GM19351 (cell line): Measurements from ENCODE around the gene FAM240B.

Experiments
- ATAC-seq: cut with Tn5 transposase; IDR thresholded peaks from one replicate; pipeline ENCODE4 v1.9.1; 2021; ENCODE audit warnings: mild to moderate bottlenecking, moderate library complexity; ENCODE audit not compliant: unreplicated experiment

FAM240B gene

DNA sequence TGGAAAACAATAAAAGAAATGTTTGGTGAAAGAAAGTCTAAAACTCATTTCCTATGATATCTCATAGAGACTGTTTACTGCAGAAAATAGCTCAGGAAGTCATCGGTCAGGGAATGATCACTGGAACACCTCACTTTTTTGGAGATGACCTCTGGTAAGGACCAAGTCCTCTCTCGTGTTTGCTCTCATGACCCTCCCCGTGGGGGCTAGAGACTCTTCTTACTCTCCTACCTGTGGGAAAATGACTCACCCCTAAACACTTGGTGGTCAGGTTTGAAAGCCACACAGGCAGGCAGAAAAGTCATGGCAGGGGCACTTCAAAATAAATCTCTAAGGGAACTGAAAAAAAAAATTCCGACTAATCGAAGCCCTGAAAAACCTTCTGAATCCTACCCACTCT lies 48.2 kb downstream of the FAM240B start:
- ATAC-seq = peak; percentile 43

DNA sequence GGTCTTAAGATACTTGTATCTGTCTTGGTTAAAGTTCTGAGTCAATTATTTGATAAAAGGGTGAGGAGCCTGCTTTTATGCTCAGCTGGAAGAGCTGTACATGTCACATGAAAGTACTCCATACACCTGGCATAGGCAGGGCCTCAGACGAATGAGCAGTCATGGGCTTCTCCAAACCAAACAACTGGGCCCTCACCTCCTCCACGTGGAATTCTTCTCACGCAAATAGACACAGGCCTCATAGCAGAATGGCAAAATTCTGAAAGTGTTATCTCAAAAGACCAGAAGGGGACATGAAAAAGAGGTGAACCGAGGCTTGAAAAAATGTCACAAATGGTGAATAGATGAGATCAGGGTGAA lies 48.6 kb downstream of the FAM240B start:
- ATAC-seq = no peak

DNA sequence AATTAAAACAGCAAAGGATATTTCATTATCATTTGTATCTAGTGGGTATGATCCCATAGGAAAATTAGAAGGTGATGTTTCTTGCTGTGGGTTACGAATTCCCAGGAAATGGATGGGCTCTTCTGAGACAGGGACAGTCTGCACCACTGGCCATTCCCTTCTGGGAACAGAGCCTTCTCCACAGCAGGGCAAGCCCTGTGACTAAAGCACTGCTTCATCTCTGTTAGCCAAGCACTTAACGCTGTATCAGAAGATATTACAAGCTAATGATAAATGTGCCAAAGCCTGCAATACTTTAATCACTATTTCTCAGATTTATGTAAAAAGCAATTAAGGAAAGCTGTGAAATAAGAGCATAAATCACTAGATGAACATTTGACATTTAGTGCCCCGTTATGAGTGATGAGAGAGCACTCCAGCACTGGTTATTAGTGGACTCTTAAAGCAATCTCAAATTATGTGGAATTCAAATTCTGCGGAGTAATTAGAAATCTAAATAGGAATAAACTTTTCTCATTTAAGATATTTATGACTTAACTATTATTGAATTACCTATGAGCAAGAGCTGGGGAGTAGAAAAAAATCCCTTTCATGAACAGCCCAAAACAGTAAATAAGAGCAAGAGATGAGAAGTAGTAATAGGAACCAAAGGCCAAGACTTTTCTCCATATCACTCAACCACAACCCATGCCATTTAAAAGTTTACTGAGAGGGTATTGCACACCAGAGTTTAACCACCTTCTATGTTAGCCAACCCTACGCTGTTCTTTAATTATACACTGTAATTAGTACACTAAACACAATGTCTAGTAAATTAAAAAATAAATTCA lies 49.2 kb downstream of the FAM240B start:
- ATAC-seq = no peak

DNA sequence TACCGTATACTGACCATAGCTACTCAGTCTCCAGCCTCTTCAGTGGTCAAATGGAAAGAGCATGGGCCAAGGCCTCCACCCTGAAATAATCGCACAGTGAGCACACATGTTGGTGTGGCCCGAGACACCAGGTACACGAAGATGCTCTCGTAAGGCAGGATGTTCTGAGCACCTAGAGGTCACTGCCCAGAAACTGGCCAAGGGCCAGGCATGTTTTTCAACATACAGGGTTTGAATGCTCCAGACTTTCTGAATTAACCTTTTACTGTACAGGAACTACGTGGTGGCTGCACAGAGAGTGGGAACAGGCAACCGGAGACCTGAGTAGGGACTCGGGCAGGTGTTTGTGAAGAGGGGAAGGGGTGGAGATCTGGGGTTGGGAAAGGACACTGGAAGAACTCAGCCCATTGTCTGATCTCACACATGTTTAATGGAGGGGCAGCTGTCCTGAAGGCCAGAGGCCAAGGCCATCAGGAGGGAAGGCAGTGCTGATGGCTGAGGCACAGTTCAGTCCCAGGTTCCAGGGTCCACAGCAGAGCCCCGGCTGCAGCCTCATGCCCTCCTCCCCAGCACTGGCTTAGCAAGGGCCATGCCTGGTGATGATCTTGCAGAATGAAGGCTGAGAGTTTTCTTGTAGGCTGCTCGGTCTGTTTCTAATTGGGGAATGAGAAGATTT lies 51.0 kb downstream of the FAM240B start:
- no peak for ATAC-seq

DNA sequence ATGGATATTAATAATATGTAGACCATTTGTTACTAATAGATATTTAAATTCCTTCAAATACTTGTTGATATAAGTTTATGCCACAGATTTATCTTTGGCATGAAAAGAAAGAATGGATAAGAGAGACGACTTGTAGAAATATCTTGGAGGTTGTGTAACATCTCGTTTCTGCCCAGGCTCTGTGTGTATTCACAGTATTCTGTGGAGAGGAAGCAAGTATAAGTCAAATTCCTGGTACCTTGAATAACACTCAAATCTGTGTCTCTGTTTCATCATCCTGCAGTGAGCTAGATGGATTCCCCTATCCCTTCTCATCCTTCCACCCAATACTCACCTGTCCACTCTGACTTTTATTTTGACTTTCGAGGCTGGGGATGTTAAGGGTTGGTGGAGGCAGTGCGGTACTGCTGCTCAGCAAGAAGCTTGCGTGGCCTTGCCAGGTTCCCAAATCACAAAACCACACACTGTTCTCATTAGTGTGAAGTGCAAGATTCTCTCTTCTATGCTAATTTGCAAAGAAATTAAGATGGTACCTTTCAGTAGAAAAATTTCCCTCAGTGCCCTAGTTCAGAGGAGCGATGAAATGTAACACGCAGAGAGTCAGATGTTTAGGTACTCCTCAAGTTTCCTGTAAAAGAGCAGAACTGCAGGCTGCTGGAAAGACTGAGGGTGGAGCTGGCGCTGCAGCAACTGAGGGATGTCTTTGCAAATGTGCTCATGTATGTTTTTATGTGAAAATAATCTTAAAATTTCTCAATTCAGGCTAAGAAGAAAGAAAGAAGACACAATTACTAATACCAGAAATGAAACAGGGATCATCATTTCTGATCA lies 57.0 kb downstream of the FAM240B start:
- ATAC-seq = no peak

DNA sequence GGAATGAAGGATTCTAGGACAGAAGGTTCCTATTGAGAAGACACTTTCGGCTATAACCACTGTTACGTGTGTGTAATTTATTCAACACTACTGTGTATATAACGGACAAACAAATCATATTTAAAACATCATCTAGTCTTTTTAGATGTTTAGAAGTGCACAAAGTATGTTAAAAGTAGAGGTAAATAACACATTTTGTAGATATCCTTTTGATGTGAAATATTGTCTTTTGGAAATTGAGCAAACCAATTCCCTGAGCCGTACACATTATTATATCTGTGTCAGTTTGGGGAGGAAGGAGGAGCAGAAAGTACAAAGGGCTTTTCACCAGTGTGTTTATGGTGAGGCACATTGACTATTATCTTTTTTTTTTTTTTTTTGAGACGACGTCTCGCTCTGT lies 60.4 kb downstream of the FAM240B start:
- ATAC-seq = no peak

DNA sequence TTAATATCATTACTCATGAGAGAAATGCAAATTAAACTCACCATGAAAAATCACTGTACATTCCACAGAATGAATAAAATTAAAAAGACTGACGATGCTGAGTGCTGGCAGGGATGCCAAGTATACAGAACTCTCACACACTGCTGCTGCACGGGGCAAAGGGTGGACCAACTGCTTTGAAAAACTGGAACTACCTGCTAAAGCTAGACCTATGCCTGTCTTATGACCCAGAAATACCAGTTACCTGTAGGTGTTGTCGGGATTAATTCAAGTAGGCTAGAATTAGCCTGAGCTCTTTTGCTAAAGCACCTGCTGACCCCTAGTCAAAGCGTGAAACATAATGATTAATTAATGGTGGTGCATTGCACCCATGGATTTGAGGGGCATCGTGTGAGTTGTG lies 63.0 kb downstream of the FAM240B start:
- ATAC-seq = no peak

DNA sequence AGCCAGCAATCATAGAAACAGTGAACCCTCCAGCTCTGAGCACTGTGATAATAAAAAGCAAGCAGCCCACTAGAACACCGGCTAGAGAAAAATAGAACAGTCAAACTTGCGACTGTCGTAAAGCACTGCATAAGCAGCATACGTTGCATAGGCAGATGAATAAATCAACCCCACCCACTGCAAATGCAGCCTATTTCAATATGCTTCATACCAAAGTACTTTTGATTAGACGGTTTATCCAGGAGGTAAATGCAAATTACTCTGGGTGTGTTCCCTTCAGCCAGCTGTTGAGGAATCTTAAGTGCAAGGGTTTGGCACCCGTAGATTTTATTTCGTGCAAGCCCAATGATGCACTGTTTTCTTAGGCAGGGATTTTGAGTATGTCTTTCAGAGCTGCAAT lies 67.4 kb downstream of the FAM240B start:
- ATAC-seq = no peak

DNA sequence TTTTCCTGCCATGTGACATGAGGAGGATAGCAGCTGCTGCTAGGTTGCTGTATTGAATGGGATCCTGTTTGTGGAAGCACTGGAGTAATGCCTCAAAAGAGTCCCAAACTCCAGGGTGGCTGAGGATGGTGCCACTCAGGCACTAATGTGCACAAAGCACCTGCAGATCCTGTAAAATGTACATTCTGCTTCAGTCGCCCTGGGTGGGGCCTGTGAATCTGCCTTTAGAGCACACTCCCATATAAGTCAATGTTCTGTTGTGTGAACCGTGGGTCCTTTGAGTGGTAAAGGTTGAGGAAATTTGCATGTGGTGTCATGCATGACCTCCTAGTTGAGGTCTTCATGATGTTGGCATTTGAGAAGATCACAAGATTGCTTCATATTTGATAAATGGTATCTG lies 67.9 kb downstream of the FAM240B start:
- ATAC-seq = peak; percentile 56

DNA sequence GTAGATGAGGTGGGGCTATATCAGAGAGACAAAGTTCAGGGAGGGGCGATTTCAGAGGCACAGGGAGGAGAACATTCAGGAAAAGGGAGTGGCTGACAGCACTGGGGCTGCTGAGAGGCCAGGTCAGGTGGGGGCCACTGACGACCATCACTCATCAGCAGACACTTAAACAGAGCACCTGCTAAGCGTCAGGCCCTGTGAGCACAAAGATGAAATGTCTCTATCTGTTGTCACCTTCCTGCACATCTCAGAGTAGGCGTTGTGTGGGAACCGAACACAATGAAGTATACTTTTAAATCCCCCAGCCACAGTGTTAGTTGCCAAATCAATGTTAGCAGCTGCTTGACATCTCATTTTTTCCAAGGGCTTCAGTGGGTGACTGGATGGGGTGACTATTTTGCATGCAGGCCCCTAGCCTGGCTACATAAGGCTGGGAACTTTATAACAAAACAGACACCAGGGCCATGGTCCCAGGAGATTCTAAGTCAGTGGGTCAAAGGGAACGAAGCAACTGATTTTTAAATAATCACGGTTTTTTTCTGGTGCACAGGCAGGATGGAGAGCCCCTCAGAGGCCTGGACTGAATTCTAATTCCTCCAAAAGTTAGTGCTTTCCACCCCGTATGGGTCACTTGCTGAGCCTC lies 68.4 kb downstream of the FAM240B start:
- no peak for ATAC-seq

DNA sequence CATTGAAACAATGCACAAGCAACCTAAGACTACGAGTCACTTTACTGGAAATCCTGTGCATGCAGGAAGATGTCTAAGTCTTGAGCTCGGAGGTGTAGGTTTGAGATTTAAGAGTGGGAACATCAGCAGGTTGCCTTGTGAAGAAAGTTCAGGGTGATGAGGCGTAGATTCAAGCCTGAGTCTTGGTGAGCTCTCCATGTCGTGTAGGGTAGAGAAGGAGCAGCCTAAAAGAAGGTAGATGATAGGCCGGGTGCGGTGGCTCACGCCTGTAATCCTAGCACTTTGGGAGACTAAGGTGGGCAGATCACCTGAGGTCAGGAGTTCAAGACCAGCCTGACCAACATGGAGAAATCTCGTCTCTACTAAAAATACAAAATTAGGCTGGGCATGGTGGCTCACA lies 69.4 kb downstream of the FAM240B start:
- ATAC-seq = no peak

DNA sequence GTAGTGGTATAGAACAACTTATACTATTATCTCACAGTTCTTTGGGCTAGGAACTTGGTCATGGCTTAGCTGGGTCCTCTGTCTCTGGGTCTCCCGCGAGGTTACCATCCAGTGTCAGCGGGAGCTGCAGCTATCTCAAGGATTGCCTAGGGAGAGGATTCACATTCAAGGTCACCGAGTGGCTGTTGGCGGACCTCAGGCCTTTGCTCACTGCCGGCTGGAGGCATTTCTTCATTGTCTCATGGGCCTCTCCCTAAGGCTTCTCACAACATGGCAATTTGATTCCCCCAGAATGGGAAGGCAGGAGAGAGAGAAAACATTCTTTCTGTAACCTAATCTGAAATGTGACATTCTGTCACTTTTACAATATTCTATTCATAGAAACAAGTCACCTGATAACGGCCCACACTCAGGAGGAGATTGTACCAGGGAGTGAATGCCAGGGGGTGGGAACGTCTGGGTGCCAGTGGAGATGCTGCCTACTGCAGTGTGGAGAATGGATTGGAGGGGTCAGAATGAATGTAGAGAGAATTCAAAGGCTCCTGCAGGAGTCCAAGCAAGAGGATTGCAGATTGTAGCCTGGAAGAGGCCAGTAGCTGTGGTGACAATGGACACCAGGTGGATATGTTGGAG lies 70.1 kb downstream of the FAM240B start:
- ATAC-seq = no peak

DNA sequence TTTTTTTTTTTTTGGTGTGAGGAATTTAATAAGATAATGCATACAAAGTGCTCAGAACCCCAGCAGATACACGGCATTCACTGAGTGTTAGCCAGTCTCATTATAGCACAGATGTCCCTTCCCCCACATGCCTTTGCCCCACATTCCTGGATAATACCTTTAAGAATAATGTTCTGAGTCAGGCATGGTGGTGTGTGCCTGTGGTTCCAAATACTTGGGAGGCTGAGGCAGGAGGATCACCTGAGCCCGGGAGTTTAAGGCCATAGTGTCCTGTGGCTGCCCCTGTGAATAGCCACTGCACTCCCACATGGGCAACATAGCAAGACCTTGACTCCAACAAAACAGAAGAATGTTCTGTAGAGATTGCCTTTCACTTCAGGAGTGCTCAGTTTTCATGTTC lies 75.3 kb downstream of the FAM240B start:
- ATAC-seq = no peak
